ENCODE data around the gene PGA3. TPM values are rescaled to one million over a fixed set of nuclear protein-coding genes. Genes with fewer than 3 reads are reported as not detected.

PGA3 gene
- total and polyA plus RNA-seq, 7 experiments from 2014 or later = 0.83 TPM; not detected in 6

GRCh38 chr11:61170566-61170965 lies 32.7 kb upstream of the PGA3 start:
- Histone ChIP-seq H3K36me3 (ENCODE audit: control insufficient read depth in 2 of 3, insufficient read depth in 3 of 3, low read length in 3 of 3) (no peaks in the 10 kb centered on the region), H3K27me3 (ENCODE audit: control insufficient read depth in 2 of 2, insufficient read depth in 2 of 2, low read length in 2 of 2) (no peaks in the 10 kb centered on the region), H3K27ac (ENCODE audit: low read depth, low read length) (no peak overlapping the region), H3K9me3 (ENCODE audit: control insufficient read depth in 2 of 3, low read length in 3 of 3) (peaks cover 0 to 3% (median 0%) of the 10 kb centered on the region in 3 experiments), H3K4me1 (ENCODE audit: control insufficient read depth in 2 of 2, insufficient read depth in 2 of 2, low read length in 2 of 2) (peaks cover 3 to 11% of the 10 kb centered on the region in 2 donors), H3K4me3 (ENCODE audit: low read length) (no peak overlapping the region)
- Mint-ChIP-seq H3K4me3 (no peak overlapping the region), H3K36me3 (peaks cover 0 to 4% (median 0%) of the 10 kb centered on the region in 5 donors), H3K9me3 (peaks cover 0 to 9% (median 0%) of the 10 kb centered on the region in 11 donors), H3K27me3 (peaks cover 0 to 18% (median 0%) of the 10 kb centered on the region in 5 donors), H3K4me1 (peaks cover 16 to 38% (median 28%) of the 10 kb centered on the region in 7 donors), H3K27ac (no peak overlapping the region)
- no peak for DNase-seq
- ChIA-PET POLR2A (interaction anchor here (1.4 to 1.8 kb wide), 2 partner anchors 11 to 12 kb away, joined by 3 to 4 read pairs; no protein-coding TSS in a partner anchor), CTCF (interaction anchor here (0.7 to 0.9 kb wide), 2 partner anchors 9 to 31 kb away, joined by 3 to 4 read pairs; partner anchors contain the start of gene VPS37C)
- no peak for ATAC-seq
- intact Hi-C loops (cut with micrococcal nuclease) = no loop called here

DNA sequence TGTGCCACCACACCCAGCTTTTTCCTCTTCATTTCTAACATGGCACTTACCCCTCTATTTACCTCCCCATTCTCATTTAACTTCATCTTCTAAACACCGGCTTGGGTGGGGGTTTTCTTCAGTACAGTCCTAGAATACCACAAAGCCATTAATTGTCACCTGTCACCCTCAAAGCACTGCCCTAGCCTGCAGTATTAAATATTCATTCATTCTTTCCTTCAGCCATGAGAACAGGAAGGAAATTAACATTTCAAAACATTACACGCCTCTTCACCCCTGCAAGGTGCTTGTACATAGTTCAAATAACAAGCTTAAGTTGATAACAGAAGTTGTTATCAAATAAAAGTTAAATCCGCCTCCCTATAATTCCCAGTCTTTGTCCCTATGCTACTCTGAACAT lies 31.4 kb upstream of the PGA3 start:
- peak overlapping the region in 8 of 9 donors; percentile 41 to 94 (median 82) for H3K27ac Mint-ChIP-seq
- no peak overlapping the region for H3K27ac ChIP-seq (ENCODE audit: low read depth, low read length)
- DNase-seq (peak in 2 of 9 donors; percentile 9 to 19), ATAC-seq (peak; percentile 19)
- peaks cover 0 to 4% (median 0%) of the 10 kb centered on the region in 5 donors for H3K36me3 Mint-ChIP-seq
- peaks cover 0 to 9% (median 0%) of the 10 kb centered on the region in 11 donors for H3K9me3 Mint-ChIP-seq
- H3K27me3 Mint-ChIP-seq = peaks cover 0 to 24% (median 0%) of the 10 kb centered on the region in 5 donors
- ChIA-PET CTCF (interaction anchor here (0.6 to 1.0 kb wide), 3 partner anchors 15 to 144 kb away, joined by 3 read pairs; no protein-coding TSS in a partner anchor), POLR2A (interaction anchor here (0.6 to 1.3 kb wide), 5 partner anchors 12 to 267 kb away, joined by 3 to 4 read pairs (median 3); no protein-coding TSS in a partner anchor)
- H3K4me3 ChIP-seq (ENCODE audit: low read length) = no peak overlapping the region
- no peaks in the 10 kb centered on the region for H3K36me3 ChIP-seq (ENCODE audit: control insufficient read depth in 2 of 3, insufficient read depth in 3 of 3, low read length in 3 of 3)
- no peaks in the 10 kb centered on the region for H3K27me3 ChIP-seq (ENCODE audit: control insufficient read depth in 2 of 2, insufficient read depth in 2 of 2, low read length in 2 of 2)
- intact Hi-C loops (cut with micrococcal nuclease) = no loop called here
- peaks cover 3 to 11% of the 10 kb centered on the region in 2 donors for H3K4me1 ChIP-seq (ENCODE audit: control insufficient read depth in 2 of 2, insufficient read depth in 2 of 2, low read length in 2 of 2)
- peak overlapping the region in 9 of 10 donors; percentile 39 to 71 (median 60) for H3K4me3 Mint-ChIP-seq
- H3K4me1 Mint-ChIP-seq = peaks cover 16 to 38% (median 28%) of the 10 kb centered on the region in 7 donors
- H3K9me3 ChIP-seq (ENCODE audit: control insufficient read depth in 2 of 3, low read length in 3 of 3) = peaks cover 0 to 3% (median 0%) of the 10 kb centered on the region in 3 experiments

DNA sequence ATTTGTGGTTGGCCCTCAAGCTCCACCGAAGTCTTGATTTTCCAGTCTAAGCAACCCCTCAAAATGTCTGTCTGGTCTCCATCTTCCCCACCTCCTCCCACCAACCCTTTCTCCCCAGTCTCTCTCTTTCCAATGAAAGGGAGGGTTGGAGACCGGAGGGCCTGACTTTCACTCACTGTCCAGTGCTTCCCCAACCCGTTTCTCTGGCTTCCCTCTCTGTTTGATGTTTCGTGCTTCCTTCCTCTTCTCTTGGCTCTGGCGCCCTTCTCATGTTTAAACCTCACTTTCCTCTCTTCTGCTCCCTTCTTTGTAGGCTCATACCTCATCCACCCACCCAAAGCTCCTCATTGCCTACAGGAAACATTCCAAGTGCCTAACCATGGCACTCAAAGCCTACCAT lies 31.0 kb upstream of the PGA3 start:
- H3K9me3 ChIP-seq (ENCODE audit: control insufficient read depth in 2 of 3, low read length in 3 of 3) = peaks cover 0 to 3% (median 0%) of the 10 kb centered on the region in 3 experiments
- H3K4me3 Mint-ChIP-seq = peak overlapping the region in 9 of 10 donors; percentile 39 to 71 (median 60)
- no peaks in the 10 kb centered on the region for H3K27me3 ChIP-seq (ENCODE audit: control insufficient read depth in 2 of 2, insufficient read depth in 2 of 2, low read length in 2 of 2)
- ChIA-PET CTCF (interaction anchor here (0.6 to 1.0 kb wide), 3 partner anchors 14 to 145 kb away, joined by 3 read pairs; no protein-coding TSS in a partner anchor), POLR2A (interaction anchor here (0.6 to 1.3 kb wide), 5 partner anchors 12 to 267 kb away, joined by 3 to 4 read pairs (median 3); no protein-coding TSS in a partner anchor)
- ATAC-seq (peak; percentile 50), DNase-seq (no peak)
- H3K4me1 Mint-ChIP-seq = peaks cover 16 to 37% (median 28%) of the 10 kb centered on the region in 7 donors
- H3K4me1 ChIP-seq (ENCODE audit: control insufficient read depth in 2 of 2, insufficient read depth in 2 of 2, low read length in 2 of 2) = peaks cover 3 to 11% of the 10 kb centered on the region in 2 donors
- peaks cover 0 to 9% (median 0%) of the 10 kb centered on the region in 11 donors for H3K9me3 Mint-ChIP-seq
- H3K27ac Mint-ChIP-seq = peak overlapping the region in 8 of 9 donors; percentile 41 to 94 (median 82)
- H3K36me3 ChIP-seq (ENCODE audit: control insufficient read depth in 2 of 3, insufficient read depth in 3 of 3, low read length in 3 of 3) = no peaks in the 10 kb centered on the region
- H3K36me3 Mint-ChIP-seq = peaks cover 0 to 4% (median 0%) of the 10 kb centered on the region in 5 donors
- no peak overlapping the region for H3K4me3 ChIP-seq (ENCODE audit: low read length)
- peaks cover 0 to 24% (median 0%) of the 10 kb centered on the region in 5 donors for H3K27me3 Mint-ChIP-seq
- H3K27ac ChIP-seq (ENCODE audit: low read depth, low read length) = no peak overlapping the region
- intact Hi-C loops (cut with micrococcal nuclease) = no loop called here

DNA sequence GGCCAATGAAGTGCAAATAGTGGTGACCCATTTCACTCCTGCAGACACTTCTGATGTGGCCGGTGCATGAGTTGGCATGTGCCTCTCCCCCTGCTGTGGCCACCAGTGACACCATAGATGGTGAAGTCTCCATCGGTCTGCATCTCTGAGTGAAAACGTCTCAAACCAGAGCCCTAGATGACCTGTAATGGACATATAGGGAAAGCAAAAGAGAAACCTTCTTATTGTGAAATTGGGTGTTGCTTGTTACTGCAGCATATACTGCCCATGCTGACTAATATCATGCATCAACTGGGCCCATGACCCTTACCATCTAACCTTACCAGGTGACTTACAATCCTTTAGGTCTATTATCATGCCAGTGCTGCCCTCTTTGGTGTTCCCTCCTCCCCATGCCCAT lies 30.4 kb upstream of the PGA3 start:
- CTCF ChIA-PET = no interaction called here
- Mint-ChIP-seq H3K27me3 (peaks cover 0 to 24% (median 0%) of the 10 kb centered on the region in 5 donors), H3K9me3 (peaks cover 0 to 9% (median 0%) of the 10 kb centered on the region in 11 donors), H3K36me3 (peaks cover 0 to 4% (median 0%) of the 10 kb centered on the region in 5 donors), H3K27ac (peak overlapping the region in 6 of 9 donors; percentile 41 to 94 (median 78)), H3K4me1 (peaks cover 15 to 34% (median 28%) of the 10 kb centered on the region in 7 donors), H3K4me3 (peak overlapping the region in 7 of 10 donors; percentile 36 to 71 (median 60))
- DNase-seq (no peak), ATAC-seq (no peak)
- no peaks in the 10 kb centered on the region for H3K36me3 ChIP-seq (ENCODE audit: control insufficient read depth in 2 of 3, insufficient read depth in 3 of 3, low read length in 3 of 3)
- H3K4me3 ChIP-seq (ENCODE audit: low read length) = no peak overlapping the region
- H3K4me1 ChIP-seq (ENCODE audit: control insufficient read depth in 2 of 2, insufficient read depth in 2 of 2, low read length in 2 of 2) = peaks cover 3 to 11% of the 10 kb centered on the region in 2 donors
- peaks cover 0 to 3% (median 0%) of the 10 kb centered on the region in 3 experiments for H3K9me3 ChIP-seq (ENCODE audit: control insufficient read depth in 2 of 3, low read length in 3 of 3)
- intact Hi-C loops (cut with micrococcal nuclease) = no loop called here
- POLR2A ChIA-PET = interaction anchor here (1.3 kb wide), 1 partner anchor 14 kb away, joined by 4 read pairs; no protein-coding TSS in a partner anchor
- H3K27me3 ChIP-seq (ENCODE audit: control insufficient read depth in 2 of 2, insufficient read depth in 2 of 2, low read length in 2 of 2) = no peaks in the 10 kb centered on the region
- H3K27ac ChIP-seq (ENCODE audit: low read depth, low read length) = no peak overlapping the region

DNA sequence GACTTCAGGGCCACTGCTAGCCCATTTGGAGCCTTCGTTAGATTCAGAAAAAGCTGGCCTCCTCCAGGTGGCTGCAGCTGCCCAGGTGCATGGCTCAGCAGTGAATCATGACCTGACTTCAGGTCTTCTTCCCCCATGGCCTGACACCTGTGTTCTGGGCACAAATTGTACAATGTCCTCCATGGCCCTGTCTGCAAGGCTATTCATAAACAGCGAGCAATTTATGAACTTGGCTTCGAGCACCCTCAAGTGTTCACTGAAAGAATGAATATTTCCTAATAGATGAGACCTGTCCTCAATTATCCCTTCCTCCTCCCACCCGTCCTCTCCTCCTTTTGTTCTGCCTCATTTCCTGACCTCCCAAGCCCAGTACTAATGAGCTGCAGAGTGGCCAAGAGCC lies 29.9 kb upstream of the PGA3 start:
- peaks cover 15 to 29% (median 23%) of the 10 kb centered on the region in 7 donors for H3K4me1 Mint-ChIP-seq
- H3K9me3 ChIP-seq (ENCODE audit: control insufficient read depth in 2 of 3, low read length in 3 of 3) = peaks cover 0 to 3% (median 0%) of the 10 kb centered on the region in 3 experiments
- ChIA-PET POLR2A (no interaction called here), CTCF (no interaction called here)
- H3K4me1 ChIP-seq (ENCODE audit: control insufficient read depth in 2 of 2, insufficient read depth in 2 of 2, low read length in 2 of 2) = peaks cover 3 to 10% of the 10 kb centered on the region in 2 donors
- H3K27me3 ChIP-seq (ENCODE audit: control insufficient read depth in 2 of 2, insufficient read depth in 2 of 2, low read length in 2 of 2) = no peaks in the 10 kb centered on the region
- no peaks in the 10 kb centered on the region for H3K36me3 ChIP-seq (ENCODE audit: control insufficient read depth in 2 of 3, insufficient read depth in 3 of 3, low read length in 3 of 3)
- no peak overlapping the region for H3K27ac ChIP-seq (ENCODE audit: low read depth, low read length)
- no peak overlapping the region for H3K4me3 ChIP-seq (ENCODE audit: low read length)
- intact Hi-C loops (cut with micrococcal nuclease) = no loop called here
- H3K27ac Mint-ChIP-seq = no peak overlapping the region
- H3K36me3 Mint-ChIP-seq = peaks cover 0 to 4% (median 0%) of the 10 kb centered on the region in 5 donors
- H3K27me3 Mint-ChIP-seq = peaks cover 0 to 24% (median 0%) of the 10 kb centered on the region in 5 donors
- H3K9me3 Mint-ChIP-seq = peaks cover 0 to 9% (median 0%) of the 10 kb centered on the region in 11 donors
- no peak for ATAC-seq
- peak overlapping the region in 2 of 10 donors; percentile 15 to 20 for H3K4me3 Mint-ChIP-seq
- no peak for DNase-seq

GRCh38 chr11:61174273-61174672 lies 29.0 kb upstream of the PGA3 start:
- Mint-ChIP-seq H3K4me1 (peaks cover 11 to 24% (median 20%) of the 10 kb centered on the region in 7 donors), H3K27me3 (peaks cover 0 to 27% (median 0%) of the 10 kb centered on the region in 5 donors), H3K4me3 (no peak overlapping the region), H3K27ac (no peak overlapping the region), H3K36me3 (peaks cover 0 to 2% (median 0%) of the 10 kb centered on the region in 5 donors), H3K9me3 (peaks cover 0 to 9% (median 0%) of the 10 kb centered on the region in 11 donors)
- ATAC-seq (no peak), DNase-seq (no peak)
- no peak overlapping the region for H3K4me3 ChIP-seq (ENCODE audit: low read length)
- no peak overlapping the region for H3K27ac ChIP-seq (ENCODE audit: low read depth, low read length)
- no peaks in the 10 kb centered on the region for H3K36me3 ChIP-seq (ENCODE audit: control insufficient read depth in 2 of 3, insufficient read depth in 3 of 3, low read length in 3 of 3)
- ChIA-PET POLR2A (no interaction called here), CTCF (interaction anchor here (1.3 kb wide), 1 partner anchor 13 kb away, joined by 4 read pairs; no protein-coding TSS in a partner anchor)
- no peaks in the 10 kb centered on the region for H3K27me3 ChIP-seq (ENCODE audit: control insufficient read depth in 2 of 2, insufficient read depth in 2 of 2, low read length in 2 of 2)
- intact Hi-C loops (cut with micrococcal nuclease) = no loop called here
- peaks cover 3 to 8% of the 10 kb centered on the region in 2 donors for H3K4me1 ChIP-seq (ENCODE audit: control insufficient read depth in 2 of 2, insufficient read depth in 2 of 2, low read length in 2 of 2)
- H3K9me3 ChIP-seq (ENCODE audit: control insufficient read depth in 2 of 3, low read length in 3 of 3) = peaks cover 0 to 3% (median 0%) of the 10 kb centered on the region in 3 experiments
